ENCODE results near the gene NDUFB7.
"Not testable (repeated sequence)": the region's sequence is repeated elsewhere in the genome, so short reads cannot be mapped to it uniquely, and the experiment has no call there.

Gene NDUFB7

GRCh38 chr19:14553042-14553938, 18.6 kb downstream of the NDUFB7 start:
- DNase-seq (ENCODE audit: low read depth) = no peak

- DNase-seq (ENCODE audit: low read depth) = not testable (repeated sequence)
Observed at GRCh38 chr19:14552006-14552360, 19.9 kb downstream of the NDUFB7 start.

DNA sequence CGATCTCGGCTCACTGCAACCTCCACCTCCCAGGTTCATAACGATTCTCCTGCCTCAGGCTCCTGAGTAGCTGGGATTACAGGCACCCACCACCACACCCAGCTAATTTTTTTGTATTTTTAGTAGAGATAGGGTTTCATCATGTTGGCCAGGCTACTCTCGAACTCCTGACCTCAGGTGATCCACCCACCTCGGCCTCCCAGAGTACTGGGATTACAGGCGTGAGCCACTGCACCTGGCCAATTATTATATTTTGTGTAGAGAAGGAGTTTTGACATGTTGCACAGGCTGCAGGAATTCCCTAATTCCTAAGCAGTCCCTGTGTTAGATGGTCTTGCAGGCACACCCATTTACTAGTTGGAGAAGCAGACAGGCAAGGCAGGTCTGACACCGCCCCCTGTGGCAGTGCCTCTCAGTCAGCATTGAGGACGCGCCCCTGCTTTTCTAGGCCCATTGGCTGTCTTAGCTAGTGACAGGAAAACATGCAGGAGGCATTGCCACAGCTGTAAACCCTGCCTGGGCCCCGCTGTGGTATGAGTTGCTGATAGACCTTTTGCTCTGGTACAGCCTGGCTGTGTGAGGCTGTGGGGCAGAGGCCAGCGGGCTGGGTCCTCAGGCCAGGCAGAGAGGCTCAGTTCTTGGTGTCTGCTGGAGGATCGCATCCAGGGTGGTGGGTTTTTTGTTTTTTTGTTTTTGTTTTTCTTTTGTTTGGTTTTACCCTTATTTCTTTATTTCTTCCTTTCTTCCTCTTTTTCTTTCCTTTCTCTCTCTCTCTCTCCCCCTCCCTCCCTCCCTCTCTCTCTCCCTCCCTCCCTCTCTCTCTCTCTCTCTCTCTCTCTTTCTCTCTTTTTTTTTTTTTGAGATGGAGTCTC, 20.5 kb downstream of the NDUFB7 start:
- not testable (repeated sequence) for DNase-seq (ENCODE audit: low read depth)

- DNase-seq (ENCODE audit: low read depth) = no peak
Observed at GRCh38 chr19:14550201-14550754, 21.6 kb downstream of the NDUFB7 start.

GRCh38 chr19:14545716-14546082, 26.2 kb downstream of the NDUFB7 start:
- DNase-seq (ENCODE audit: low read depth) = no peak

GRCh38 chr19:14544977-14545715, 26.7 kb downstream of the NDUFB7 start:
- no peak for DNase-seq (ENCODE audit: low read depth)

DNA sequence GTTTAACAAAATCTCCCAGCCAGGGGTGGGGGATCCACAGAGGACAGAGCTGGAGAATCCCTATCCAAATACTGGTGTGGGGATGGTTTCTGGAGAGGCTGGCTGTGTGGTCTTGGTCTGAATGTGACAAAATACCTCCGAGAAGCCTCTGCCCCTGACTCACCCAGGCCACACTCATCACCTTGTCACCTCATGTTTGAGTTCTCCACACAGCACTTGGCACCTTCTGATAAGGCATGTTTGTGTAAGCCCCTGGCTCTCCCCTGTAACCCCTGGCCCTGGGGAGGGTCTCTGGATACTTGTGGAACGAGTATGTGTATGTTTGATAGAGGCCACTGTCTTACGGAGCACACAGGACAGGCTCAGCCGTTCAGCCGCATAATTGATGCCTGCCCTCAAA, 27.8 kb downstream of the NDUFB7 start:
- DNase-seq (ENCODE audit: low read depth) = no peak

DNA sequence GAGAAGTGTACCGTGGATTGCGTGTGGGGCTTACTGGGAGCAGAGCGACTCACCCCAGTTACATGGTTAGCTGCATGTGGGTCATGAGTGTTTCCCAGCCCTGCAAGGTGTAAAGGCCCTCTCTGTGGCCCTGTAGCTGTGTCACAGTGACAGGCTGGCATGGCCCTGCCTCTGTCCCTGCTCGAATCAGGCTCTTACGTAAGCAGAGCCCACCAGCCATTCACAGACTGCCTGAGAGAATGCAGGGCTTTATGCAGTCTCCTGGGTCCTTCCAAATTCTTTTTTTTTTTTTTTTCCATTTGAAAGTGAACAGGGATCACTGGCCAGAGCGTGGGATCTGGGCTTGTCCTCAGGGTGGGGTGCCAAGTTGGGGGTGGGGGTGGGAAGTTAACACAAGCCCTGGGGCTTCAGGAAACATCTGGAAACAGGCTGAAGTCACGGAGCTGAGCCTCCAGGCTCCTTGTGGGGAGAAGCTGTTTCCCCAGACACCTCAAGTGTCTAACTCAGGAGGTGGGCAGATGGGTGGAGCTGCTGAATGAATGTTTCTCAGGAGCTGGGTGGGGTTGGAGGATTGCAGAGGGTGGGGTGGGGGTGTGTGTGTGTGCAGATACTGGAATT, 29.0 kb downstream of the NDUFB7 start:
- DNase-seq (ENCODE audit: low read depth) = no peak

DNA sequence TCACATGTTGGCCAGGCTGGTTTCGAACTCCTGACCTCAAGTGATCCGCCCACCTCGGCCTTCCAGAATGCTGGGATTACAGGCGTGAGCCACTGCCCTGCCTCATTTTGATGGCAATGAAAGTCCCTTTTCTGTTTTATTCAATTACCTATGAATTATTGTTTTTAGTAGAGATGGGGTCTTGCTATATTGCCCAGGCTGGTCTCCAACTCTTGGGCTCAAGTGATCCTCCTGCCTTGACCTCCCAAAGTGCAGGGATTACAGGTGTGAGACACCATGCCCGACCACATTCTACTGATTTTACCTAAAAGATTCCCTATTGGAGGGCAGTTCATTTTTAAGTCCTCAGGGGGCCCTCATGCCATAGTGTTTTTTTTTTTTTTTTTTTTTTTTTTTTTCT, 29.9 kb downstream of the NDUFB7 start:
- not testable (repeated sequence) for DNase-seq (ENCODE audit: low read depth)

DNA sequence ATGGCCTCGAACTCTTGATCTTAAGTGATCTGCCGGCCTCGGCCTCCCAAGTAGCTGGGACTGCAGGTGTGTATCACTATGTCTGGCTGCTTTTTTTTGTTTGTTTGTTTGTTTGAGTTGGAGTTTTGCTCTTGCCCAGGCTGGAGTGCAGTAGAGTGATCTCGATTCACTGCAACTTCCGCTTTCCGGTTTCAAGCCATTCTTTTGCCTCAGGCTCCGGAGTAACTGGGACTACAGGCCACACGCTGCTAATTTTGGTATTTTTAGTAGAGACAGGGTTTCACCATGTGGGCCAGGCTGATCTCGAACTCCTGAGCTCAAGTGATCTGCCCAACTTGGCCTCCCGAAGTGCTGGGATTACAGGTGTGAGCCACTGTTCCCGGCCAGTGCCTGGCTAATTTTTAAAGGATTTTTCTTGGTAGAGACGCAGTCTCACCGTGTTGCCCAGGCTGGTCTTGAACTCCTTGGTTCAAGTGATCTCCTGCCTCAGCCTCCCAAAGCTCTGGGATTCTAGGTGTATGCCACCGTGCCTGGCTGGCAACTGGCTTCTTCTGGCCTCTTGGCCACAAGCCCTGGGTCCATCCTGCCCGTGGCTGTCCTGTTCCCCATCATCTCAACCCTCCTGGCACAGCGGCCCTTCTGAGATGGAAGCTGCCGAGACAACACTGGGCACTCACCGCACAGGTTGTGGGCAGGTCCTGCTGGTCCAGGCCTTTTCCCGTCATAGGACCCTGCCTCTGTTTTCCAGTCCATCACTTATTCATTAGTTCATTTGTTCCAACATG, 30.9 kb downstream of the NDUFB7 start:
- DNase-seq (ENCODE audit: low read depth) = no peak

GRCh38 chr19:14536926-14537692, 34.8 kb downstream of the NDUFB7 start:
- DNase-seq (ENCODE audit: low read depth) = no peak

- no peak for DNase-seq (ENCODE audit: low read depth)
Observed at GRCh38 chr19:14533450-14533849, 38.4 kb downstream of the NDUFB7 start.

DNA sequence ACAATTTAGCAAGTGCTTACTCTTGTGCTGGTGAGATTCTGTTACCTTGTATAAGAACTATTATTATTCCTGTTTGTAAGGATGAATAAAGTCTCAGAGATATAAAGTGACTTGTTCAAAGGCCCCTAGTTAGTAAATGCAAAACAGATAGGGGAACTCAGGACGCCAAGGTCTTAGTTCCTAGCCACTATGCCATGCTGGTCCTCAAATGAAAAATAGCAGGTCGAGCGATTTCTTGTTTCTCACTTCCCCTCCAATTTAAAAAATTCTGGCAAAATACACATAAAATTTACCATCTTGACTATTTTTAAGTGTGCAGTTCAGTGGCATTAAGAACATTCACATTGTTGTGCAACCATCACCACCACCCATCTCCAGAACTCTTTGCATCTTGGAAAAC, 41.4 kb downstream of the NDUFB7 start:
- DNase-seq (ENCODE audit: low read depth) = no peak

GRCh38 chr19:14530005-14530348, 41.9 kb downstream of the NDUFB7 start:
- DNase-seq (ENCODE audit: low read depth) = no peak

DNA sequence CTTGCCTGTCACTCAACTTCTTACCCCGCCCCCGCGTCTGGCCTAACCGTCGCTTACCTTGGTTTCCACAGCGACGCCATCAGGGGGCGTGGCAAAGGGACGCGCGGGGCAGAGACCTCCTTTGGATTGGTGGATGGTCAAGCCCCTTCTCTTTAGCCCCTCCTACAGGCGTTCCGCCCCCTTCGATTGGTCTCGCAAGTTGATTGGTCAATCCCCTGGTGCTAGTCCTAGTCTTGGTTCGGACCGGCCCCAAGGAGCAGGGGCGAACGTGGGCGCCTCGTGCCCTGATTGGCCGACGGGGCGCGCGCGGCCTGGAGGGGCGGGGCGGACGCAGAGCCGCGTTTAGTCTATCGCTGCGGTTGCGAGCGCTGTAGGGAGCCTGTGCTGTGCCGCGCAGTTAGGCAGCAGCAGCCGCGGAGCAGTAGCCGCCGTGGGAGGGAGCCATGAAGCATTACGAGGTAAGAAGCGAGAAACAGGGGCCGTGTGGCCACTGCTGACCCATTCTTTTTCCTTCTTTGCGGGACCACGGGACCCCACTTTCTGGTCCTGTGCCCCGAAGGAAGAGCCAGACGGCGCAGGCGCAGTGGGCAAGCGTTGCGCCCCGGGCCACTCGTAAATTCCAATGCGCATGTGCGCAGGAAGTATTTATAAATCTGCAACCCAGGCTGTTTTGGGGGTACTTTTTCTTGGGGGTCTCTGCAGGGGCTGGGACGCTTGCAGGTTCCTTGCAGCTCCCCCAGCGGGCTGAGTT, 42.4 kb downstream of the NDUFB7 start, which contains the start of gene TECR:
TECR (plus strand) TSS at position 341 of the 751 bp plus-strand sequence; CDS start at position 444, 103 bp downstream.
- DNase-seq (ENCODE audit: low read depth) = peak; percentile 98

DNA sequence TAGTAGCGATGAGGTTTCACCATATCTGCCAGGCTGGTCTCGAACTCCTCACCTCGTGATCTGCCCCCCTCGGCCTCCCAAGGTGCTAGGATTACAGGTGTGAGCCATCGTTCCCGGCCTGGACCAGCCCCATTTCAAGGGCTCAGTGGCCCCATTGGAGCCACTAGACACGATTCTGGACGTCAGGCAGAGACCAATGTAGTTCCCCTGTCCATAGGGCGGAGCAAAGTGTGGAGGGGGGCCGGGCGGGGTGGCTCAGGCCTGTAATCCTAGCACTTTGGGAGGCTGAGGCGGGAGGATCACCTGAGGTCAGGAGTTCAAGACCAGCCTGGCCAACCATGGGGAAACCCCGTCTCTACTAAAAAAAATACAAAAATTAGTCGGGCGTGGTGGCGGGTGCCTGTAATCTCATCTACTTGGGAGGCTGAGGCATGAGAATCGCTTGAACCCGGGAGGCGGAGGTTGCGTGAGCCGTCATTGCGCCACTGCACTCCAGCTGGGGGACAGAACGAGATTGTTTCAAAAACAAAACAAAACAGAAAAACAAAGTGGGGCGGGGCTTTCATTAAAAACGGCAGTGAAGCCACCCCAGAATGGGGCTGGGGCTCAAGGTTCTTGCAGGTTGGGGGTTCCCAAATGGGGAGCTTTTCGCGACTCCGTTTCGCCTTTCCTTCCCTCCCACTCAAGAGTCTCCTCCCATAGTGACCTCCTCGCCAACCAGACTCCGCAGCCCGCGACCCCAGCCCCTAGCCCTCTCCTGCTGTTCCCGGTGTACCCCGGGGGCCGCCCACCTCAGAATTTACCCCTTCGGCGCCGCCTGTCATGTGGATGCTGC, 43.2 kb downstream of the NDUFB7 start:
- DNase-seq (ENCODE audit: low read depth) = no peak

GRCh38 chr19:14526423-14526822, 45.4 kb downstream of the NDUFB7 start:
- no peak for DNase-seq (ENCODE audit: low read depth)

DNA sequence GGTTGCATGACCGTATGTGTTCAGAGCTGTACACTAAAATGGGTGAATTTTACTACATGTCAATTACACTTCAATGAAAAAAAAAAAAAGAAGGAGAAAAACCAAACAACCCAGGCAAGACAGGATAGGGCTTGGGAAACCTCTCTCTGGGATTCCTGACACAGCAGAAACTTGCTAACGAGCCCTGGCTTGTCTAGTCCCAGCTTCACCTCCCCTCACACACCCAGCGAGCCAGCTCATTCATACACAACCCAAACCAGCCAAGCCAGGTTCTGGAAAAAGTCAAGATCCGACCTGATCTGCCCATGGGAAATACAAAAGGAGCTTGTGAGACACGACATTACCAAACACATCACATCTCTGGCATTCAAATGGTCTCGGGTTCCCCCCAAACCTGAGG, 46.1 kb downstream of the NDUFB7 start:
- DNase-seq (ENCODE audit: low read depth) = no peak

Measured in HS-27A (cell line).